HEK293 (cell line): ENCODE measurements around the gene BPNT1.

Experiments
- CTCF ChIP-seq: fragments of 450-650 bp; formaldehyde crosslinking; IDR thresholded peaks from 2 replicates; pipeline ENCODE4 v1.5.1; 2016; ENCODE audit warnings: missing biosample characterization, missing genetic modification characterization
- ELK4 ChIP-seq: IDR thresholded peaks from 2 replicates; pipeline ENCODE4 v1.6.1; 2011; ENCODE audit warnings: mild to moderate bottlenecking, low read depth, low read length, borderline replicate concordance
- HOXA7 ChIP-seq: sonication (generic); formaldehyde crosslinking; IDR thresholded peaks from 2 replicates; pipeline ENCODE4 v1.8.1; 2022; ENCODE audit warnings: missing genetic modification reagents, borderline replicate concordance
- MYNN ChIP-seq: fragments of 450-650 bp; formaldehyde crosslinking; IDR thresholded peaks from 2 replicates; pipeline ENCODE4 v1.5.1; 2016; ENCODE audit warnings: missing biosample characterization, missing genetic modification characterization, borderline replicate concordance
- TCF7L2 ChIP-seq: IDR thresholded peaks from 2 replicates; pipeline ENCODE4 v1.6.1; 2011; ENCODE audit warnings: low read depth, mild to moderate bottlenecking, inconsistent platforms, low read length, moderate library complexity, borderline replicate concordance
- ZBTB21 ChIP-seq: fragments of 450-650 bp; formaldehyde crosslinking; IDR thresholded peaks from 2 replicates; pipeline ENCODE4 v1.5.1; 2017; ENCODE audit warnings: missing biosample characterization, missing genetic modification characterization
- ZNF133 ChIP-seq: fragments of 450-650 bp; formaldehyde crosslinking; IDR thresholded peaks from 2 replicates; pipeline ENCODE4 v1.5.1; 2016; ENCODE audit warnings: missing biosample characterization, missing genetic modification characterization
- ZNF274 ChIP-seq, 2 experiments: fragments of 200-500 bp in 1 of 2; fragments of 450-650 bp in 1 of 2; sonication (Bioruptor generic) in 1 of 2; formaldehyde crosslinking in 1 of 2; IDR thresholded peaks; 2 replicates each; pipeline versions ENCODE4 v1.5.1 to v1.6.1; 2014 to 2016; ENCODE audit warnings: borderline replicate concordance in 1 of 2, inconsistent platforms in 1 of 2, low read length in 1 of 2, missing biosample characterization in 1 of 2, missing genetic modification characterization in 1 of 2

GRCh38 chr1:220077887-220078286 lies 11.7 kb downstream of the BPNT1 start:
- TF ChIP-seq ZNF133 (tag by site-specific recombination) (no peak), CTCF (tag by site-specific recombination) (no peak), ZNF274 (IDR thresholded peaks at IDR 0.05; ENCODE audit: low read length) (no peak), ZNF274 (tag by site-specific recombination; IDR thresholded peaks at IDR 0.05; ENCODE audit: borderline replicate concordance) (no peak), TCF7L2 (no peak), ELK4 (no peak), MYNN (tag by site-specific recombination) (no peak), HOXA7 (CRISPR knock-in tag) (no peak), ZBTB21 (tag by site-specific recombination) (no peak)
